ENCODE results near the gene MRTFB. TPM values are rescaled to one million over a fixed set of nuclear protein-coding genes. Genes with fewer than 3 reads are reported as not detected.

The MRTFB gene
- total RNA-seq, 1 donor from 2014 or later, result 83.1 TPM

DNA sequence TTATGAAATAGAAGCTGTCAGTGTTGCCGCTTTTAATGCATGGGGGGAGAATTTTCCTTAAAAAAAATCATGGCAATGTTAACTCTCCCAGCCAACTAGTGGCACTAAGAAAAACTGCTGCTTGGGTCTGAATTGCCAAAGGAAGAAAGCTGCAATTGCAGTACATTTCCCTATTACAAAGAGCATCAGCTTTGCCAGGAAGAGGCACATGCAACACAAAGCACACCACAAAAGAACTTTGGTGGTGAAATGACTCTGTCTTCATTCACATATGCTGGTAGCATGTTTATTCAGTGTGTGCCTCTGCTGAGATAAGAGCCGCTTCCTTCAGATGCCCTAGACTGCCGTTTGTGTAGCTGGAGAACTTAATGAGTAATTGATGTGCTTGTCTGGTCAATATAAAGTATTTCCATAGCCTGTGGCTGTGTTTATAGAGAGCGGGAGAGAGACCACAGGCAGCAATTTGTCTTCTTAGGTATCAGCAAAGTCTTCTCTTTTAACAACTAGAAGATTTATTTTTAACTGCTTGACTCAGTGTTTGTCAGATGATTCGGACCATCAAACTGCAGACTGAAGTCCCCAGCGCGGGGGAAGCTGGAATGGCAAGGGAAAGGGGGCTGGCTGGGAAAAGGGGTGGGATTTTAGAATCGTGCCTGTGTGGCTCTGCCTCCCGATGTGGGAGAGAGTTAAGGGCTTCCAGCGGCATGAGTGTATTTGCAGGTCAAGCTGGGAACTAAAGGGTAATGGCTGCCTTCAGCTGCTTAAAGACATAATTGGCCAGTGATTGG lies 115.1 kb downstream of the MRTFB start:
- Mint-ChIP-seq H3K4me1 (ENCODE audit: low read depth) (peaks cover 59% of the 10 kb centered on the region), H3K27me3 (no peaks in the 10 kb centered on the region), H3K36me3 (ENCODE audit: insufficient read depth) (no peaks in the 10 kb centered on the region), H3K9me3 (ENCODE audit: low read depth) (no peaks in the 10 kb centered on the region), H3K27ac (peak overlapping the region; percentile 88), H3K4me3 (ENCODE audit: low read depth) (peak overlapping the region; percentile 72)
- no peak for DNase-seq (ENCODE audit: low spot score, unreplicated experiment)
- TF ChIP-seq, protein P1, sequence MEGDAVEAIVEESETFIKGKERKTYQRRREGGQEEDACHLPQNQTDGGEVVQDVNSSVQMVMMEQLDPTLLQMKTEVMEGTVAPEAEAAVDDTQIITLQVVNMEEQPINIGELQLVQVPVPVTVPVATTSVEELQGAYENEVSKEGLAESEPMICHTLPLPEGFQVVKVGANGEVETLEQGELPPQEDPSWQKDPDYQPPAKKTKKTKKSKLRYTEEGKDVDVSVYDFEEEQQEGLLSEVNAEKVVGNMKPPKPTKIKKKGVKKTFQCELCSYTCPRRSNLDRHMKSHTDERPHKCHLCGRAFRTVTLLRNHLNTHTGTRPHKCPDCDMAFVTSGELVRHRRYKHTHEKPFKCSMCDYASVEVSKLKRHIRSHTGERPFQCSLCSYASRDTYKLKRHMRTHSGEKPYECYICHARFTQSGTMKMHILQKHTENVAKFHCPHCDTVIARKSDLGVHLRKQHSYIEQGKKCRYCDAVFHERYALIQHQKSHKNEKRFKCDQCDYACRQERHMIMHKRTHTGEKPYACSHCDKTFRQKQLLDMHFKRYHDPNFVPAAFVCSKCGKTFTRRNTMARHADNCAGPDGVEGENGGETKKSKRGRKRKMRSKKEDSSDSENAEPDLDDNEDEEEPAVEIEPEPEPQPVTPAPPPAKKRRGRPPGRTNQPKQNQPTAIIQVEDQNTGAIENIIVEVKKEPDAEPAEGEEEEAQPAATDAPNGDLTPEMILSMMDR (IDR thresholded peaks at IDR 0.05; ENCODE audit: unreplicated experiment), result peak; percentile 53

DNA sequence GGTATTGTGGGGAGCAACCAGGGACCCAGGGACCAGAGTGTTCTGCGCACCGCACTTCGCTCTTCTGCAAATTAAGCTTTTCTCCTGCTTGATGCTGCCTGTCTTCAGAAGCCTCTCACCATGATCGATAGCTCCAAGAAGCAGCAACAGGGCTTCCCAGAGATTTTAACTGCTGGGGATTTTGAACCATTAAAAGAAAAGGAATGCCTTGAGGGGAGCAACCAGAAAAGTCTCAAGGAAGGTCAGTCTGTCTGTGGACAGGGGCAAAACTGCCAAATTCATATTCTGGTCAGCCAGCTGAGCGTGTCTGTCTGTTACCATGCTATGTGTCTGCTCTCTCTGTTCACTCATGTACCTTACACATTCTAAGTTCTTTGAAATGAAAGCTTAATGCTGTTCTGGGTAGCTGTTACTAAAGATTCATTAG lies 115.7 kb downstream of the MRTFB start:
- peak overlapping the region; percentile 72 for H3K4me3 Mint-ChIP-seq (ENCODE audit: low read depth)
- peaks cover 61% of the 10 kb centered on the region for H3K4me1 Mint-ChIP-seq (ENCODE audit: low read depth)
- peak overlapping the region; percentile 88 for H3K27ac Mint-ChIP-seq
- no peaks in the 10 kb centered on the region for H3K27me3 Mint-ChIP-seq
- no peak for DNase-seq (ENCODE audit: low spot score, unreplicated experiment)
- H3K9me3 Mint-ChIP-seq (ENCODE audit: low read depth), result no peaks in the 10 kb centered on the region
- no peaks in the 10 kb centered on the region for H3K36me3 Mint-ChIP-seq (ENCODE audit: insufficient read depth)
- TF ChIP-seq, protein P1 (IDR thresholded peaks at IDR 0.05; ENCODE audit: unreplicated experiment), result no peak

DNA sequence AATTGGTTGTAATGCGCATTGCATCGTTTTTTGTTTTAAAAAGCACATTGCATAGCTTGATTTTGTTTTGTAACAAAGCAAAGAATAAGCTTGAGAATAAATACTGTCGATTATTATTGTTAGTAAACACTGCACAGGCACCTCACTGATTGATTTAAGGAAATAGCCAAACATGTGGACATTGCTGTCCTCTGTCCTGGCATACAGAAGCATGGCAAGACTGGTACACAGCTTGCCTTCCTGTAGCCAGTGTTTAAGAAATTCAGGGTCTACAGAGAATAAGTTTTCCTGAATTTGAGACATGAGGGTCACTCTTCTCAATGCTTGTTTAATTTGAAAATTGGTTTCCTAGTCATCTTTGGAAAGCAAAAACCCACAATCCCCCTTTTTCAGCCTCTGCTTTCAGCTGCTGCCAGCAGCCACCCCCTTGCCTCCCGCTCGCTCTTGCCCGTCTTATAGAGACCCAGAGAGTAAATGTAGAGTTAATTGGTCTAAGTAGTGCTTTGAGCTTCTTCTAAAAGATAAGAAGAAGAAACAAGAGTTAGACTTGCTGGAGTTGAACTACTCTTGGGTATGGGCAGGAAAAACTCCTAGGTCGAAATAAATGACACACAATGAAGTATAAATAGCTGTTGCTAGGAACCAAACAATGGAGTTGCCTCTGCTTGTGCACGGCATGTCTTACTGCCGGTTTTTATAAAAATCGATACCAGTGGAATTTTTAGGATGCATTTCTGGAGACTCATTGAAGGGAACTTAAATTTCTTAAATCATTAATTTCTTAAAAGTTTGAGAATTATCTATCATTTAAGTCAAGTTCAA lies 116.6 kb downstream of the MRTFB start:
- DNase-seq (ENCODE audit: low spot score, unreplicated experiment), result no peak
- Mint-ChIP-seq H3K4me3 (ENCODE audit: low read depth) (peak overlapping the region; percentile 72), H3K27ac (peak overlapping the region; percentile 89), H3K9me3 (ENCODE audit: low read depth) (no peaks in the 10 kb centered on the region), H3K4me1 (ENCODE audit: low read depth) (peaks cover 64% of the 10 kb centered on the region), H3K27me3 (no peaks in the 10 kb centered on the region), H3K36me3 (ENCODE audit: insufficient read depth) (no peaks in the 10 kb centered on the region)
- TF ChIP-seq, protein P1 (IDR thresholded peaks at IDR 0.05; ENCODE audit: unreplicated experiment), result no peak

DNA sequence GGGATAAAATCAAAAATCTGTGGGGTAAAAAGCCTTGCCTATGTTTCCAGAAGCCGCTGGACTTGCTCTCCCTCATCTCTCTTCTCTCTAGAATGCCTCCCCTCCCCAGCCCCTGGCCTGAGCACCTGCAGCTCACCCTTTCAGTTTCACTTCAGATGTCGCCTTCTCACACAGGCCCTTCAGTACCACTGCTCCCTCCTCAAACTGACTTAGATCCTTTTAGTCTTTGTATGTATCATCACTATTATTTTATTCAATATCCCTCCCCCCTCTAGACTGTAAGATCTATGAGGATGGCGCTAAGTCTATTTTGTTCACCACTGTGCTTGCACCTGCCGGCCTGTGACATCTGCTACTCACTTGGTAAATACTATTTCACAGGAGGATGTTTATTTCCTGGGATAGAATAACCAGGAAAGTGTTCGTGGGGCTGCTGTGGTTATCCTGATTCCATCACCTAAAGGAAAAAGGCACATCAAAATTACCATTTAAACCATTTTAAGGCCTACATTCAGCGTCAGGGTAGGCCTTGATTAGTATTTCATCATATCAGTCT lies 122.3 kb downstream of the MRTFB start:
- H3K27me3 Mint-ChIP-seq, result no peaks in the 10 kb centered on the region

More for the DNA sequence above, 122.3 kb downstream of the MRTFB start:
- H3K27ac Mint-ChIP-seq, result peak overlapping the region; percentile 77
- no peaks in the 10 kb centered on the region for H3K9me3 Mint-ChIP-seq (ENCODE audit: low read depth)
- peaks cover 55% of the 10 kb centered on the region for H3K4me1 Mint-ChIP-seq (ENCODE audit: low read depth)
- TF ChIP-seq, protein P1 (IDR thresholded peaks at IDR 0.05; ENCODE audit: unreplicated experiment), result no peak
- DNase-seq (ENCODE audit: low spot score, unreplicated experiment), result no peak
- H3K36me3 Mint-ChIP-seq (ENCODE audit: insufficient read depth), result peaks cover under 1% of the 10 kb centered on the region
- H3K4me3 Mint-ChIP-seq (ENCODE audit: low read depth), result no peak overlapping the region
